Fibroblast of pulmonary artery (primary cell): ENCODE results near the gene KIAA0753.
"Not testable (repeated sequence)": the region's sequence is repeated elsewhere in the genome, so short reads cannot be mapped to it uniquely, and the experiment has no call there.

Source experiments
- DNase-seq: peaks from one replicate; pipeline ENCODE4 v3.0.0-alpha.2; 2010; ENCODE audit warnings: low read depth
- H3K4me3 ChIP-seq: replicated peaks from 2 replicates; pipeline ENCODE4 v1.5.1; 2011; ENCODE audit warnings: low read depth, mild to moderate bottlenecking, control low read depth, low read length, moderate library complexity
- TF ChIP-seq, protein P1 (sequence below): IDR thresholded peaks from 2 replicates; pipeline ENCODE4 v1.5.1; 2011; ENCODE audit warnings: mild to moderate bottlenecking, control low read depth, low read length, inconsistent platforms; ENCODE audit errors: missing control alignments

The KIAA0753 gene

DNA sequence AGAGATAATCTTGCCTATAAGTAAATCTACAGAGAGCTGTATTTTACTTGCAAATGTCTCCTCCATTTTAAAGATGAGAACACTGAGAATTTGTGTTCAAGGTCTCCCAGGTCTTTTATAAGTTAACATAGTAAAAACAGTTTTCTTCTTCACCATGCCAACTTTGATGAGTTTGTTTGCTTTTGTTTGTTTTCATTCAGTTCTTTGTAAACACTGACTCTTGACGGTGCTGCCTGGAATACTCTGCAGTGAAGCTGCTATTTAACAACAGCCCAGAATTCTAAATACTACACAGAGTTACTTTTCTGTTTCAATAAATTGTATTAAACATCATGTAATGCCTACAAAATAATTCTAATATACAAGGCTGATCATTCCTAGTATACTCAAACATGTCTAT is 42.8 kb downstream of the KIAA0753 start:
- no peak for DNase-seq
- TF ChIP-seq, protein P1, sequence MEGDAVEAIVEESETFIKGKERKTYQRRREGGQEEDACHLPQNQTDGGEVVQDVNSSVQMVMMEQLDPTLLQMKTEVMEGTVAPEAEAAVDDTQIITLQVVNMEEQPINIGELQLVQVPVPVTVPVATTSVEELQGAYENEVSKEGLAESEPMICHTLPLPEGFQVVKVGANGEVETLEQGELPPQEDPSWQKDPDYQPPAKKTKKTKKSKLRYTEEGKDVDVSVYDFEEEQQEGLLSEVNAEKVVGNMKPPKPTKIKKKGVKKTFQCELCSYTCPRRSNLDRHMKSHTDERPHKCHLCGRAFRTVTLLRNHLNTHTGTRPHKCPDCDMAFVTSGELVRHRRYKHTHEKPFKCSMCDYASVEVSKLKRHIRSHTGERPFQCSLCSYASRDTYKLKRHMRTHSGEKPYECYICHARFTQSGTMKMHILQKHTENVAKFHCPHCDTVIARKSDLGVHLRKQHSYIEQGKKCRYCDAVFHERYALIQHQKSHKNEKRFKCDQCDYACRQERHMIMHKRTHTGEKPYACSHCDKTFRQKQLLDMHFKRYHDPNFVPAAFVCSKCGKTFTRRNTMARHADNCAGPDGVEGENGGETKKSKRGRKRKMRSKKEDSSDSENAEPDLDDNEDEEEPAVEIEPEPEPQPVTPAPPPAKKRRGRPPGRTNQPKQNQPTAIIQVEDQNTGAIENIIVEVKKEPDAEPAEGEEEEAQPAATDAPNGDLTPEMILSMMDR: no peak
- no peak overlapping the region for H3K4me3 ChIP-seq

DNA sequence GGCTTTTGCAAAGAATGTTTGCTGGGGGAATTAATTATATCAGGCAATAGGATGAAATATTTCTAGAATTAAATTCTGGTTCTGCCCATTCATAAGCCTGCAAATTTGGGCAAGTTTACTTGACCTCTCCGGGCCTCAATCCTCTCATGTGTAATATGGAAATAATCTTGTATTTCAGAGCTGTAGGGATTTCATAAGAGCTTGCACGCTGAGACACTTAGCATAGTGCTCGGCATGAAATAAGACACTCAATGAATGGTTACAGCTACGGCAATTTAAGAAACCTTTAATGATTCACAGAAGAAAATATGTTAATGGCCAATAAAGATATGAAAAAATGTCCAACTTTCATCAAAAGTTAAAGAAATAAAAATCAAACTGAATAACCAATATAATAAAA is 43.6 kb downstream of the KIAA0753 start:
- no peak overlapping the region for H3K4me3 ChIP-seq
- TF ChIP-seq, protein P1: no peak
- no peak for DNase-seq

DNA sequence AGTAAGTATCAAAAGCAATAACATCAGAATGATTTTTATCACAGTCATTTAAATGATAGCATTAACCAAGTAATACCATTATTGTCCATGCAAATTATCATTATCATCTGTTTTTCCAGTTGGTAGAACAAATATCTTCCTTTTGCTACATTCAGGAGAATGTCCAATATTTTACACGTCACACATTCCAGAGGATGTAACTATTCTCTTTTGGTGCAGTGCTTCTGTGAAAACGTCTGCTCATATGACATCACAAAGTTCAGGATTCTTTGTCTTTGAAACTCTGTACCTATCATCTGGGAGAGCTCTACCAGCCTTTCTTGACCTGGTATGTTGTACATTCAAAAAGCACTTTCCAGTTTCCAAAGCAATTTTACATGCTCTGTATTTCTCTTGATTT is 44.0 kb downstream of the KIAA0753 start:
- H3K4me3 ChIP-seq: no peak overlapping the region
- TF ChIP-seq, protein P1: no peak
- no peak for DNase-seq

DNA sequence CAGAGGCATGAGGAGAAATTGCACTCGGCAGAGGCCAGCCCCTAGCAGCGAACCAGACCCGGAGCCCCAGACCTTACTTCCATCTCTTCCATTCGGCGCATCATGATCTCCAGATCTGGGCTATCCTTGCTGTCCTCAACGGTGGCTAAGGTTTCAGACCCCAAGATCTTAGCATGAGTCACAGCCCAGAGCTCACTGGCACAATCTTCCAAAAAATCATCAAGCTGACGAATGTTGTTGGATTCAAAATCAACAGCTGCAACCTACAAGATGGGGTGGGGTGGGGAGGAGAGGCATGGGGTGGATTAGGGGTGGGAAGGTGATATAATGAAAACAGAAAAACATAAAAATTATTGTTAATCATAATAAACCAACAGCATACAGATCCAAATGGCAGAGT is 44.4 kb downstream of the KIAA0753 start:
- DNase-seq: no peak
- H3K4me3 ChIP-seq: no peak overlapping the region
- TF ChIP-seq, protein P1: no peak

DNA sequence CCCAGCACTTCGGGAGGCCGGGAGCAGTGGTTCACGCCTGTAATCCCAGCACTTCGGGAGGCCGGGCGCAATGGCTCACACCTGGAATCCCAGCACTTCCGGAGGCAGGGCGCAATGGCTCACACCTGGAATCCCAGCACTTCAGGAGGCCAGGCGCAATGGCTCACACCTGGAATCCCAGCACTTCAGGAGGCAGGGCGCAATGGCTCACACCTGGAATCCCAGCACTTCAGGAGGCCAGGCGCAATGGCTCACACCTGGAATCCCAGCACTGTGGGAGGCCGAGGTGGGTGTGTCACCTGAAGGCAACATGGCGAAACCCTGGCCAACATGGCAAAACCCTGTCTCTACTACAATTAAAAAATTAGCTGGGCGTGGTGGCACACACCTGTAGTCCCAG is 47.1 kb downstream of the KIAA0753 start:
- H3K4me3 ChIP-seq, DNase-seq: not testable (repeated sequence)

DNA sequence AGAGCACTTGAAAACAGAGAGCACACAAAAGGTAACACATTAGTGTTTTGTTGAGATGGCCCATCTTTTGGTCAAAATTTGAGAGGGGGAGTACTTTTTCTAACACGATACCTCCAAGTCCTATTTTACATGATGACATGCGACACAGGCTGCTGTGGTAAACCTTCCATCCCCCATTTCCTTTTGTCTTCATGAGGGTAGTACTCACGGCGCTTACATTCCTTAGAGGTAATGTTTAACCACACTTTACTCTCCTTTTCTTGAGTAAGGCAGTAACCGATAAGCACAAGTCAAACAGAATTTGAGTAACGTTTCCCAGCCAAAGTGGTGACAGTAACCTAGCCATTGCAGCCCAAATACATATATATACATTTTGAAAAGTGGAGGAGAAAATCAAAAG is 48.3 kb downstream of the KIAA0753 start:
- DNase-seq: no peak
- TF ChIP-seq, protein P1: no peak
- H3K4me3 ChIP-seq: no peak overlapping the region

DNA sequence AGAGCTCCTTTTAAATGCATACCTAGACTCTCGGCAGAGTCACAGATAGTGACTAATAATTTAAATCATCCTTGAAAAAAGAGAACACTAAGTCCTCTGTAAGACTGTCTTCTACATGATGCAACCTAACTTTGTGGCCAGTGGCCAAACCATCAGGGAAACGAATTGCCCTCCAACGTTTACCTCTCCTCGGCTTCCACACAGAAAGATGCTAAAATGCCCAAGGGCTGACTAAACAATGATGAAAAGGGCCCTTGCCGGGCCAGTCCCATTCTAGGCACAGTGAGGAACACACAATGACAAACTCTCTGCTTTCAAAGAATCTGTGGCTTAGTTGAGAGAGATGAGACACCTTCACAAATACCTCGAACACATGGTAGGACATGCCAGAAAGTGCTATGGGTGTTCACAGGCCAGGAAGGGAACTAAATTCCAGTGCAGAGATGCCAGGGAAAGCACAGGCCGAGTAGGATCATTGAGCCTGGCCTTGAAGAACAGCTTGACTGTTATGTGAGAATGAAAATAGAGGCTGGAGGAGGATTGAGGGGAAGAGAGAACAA is 48.8 kb downstream of the KIAA0753 start:
- DNase-seq: peak; percentile 81
- H3K4me3 ChIP-seq: no peak overlapping the region
- TF ChIP-seq, protein P1: no peak
